Subcutaneous adipose tissue (tissue), 4 donors: Measurements from ENCODE around the gene CETP. TPM values are rescaled to one million over a fixed set of nuclear protein-coding genes. Genes with fewer than 3 reads are reported as not detected.

Experiments used
- CTCF ChIP-seq: fragments of 450-650 bp; IDR thresholded peaks from one replicate; pipeline ENCODE4 v1.5.1; 2016; ENCODE audit warnings: low read depth, mild to moderate bottlenecking, control low read depth, antibody characterized with exemption, moderate library complexity
- total RNA-seq, 4 donors: library from RNA; depleted of rRNA; stranded (reverse); fragments of >200 nt; gene quantifications; one replicate each; pipeline ENCODE4 v1.1.0, GENCODE V29; 2016

Gene CETP
- total RNA-seq, 4 donors from 2014 or later = 2.4 to 14.9 TPM; not detected in 2

GRCh38 chr16:57023541-57024249, 61.9 kb downstream of the CETP start:
- TF ChIP-seq CTCF = no peak

- TF ChIP-seq CTCF = no peak
Measured at GRCh38 chr16:57024894-57025680, 63.3 kb downstream of the CETP start.

- TF ChIP-seq CTCF = no peak
Measured at GRCh38 chr16:57025941-57026777, 64.4 kb downstream of the CETP start.

GRCh38 chr16:57026778-57027062, 65.0 kb downstream of the CETP start:
- TF ChIP-seq CTCF = no peak

GRCh38 chr16:57027067-57027466, 65.3 kb downstream of the CETP start:
- TF ChIP-seq CTCF = no peak

GRCh38 chr16:57028086-57028485, 66.3 kb downstream of the CETP start:
- TF ChIP-seq CTCF = no peak
